Measurements from ENCODE around the gene IGSF5.
"Not testable (repeated sequence)": the region's sequence is repeated elsewhere in the genome, so short reads cannot be mapped to it uniquely, and the experiment has no call there.

Gene IGSF5

DNA sequence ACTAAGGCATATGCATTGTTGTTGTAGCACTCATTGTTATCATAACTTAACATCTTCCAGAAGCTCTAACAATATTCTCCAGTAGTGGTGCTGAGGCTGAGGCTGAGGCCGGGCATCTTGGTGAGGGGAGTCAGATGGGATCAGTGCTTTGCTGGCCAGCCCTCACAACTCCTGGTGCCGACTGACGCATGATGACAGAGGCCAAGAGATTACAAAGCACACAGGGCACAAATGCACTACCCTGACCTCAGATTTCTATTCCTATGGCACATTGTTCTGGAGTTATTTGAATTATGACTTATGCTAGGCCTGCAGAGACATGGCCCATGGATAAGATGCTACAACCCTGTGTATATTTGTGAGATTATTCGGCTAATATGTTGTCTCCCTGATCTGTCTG is 8.3 kb upstream of the IGSF5 start:
- H3K9ac ChIP-seq (ENCODE audit: low read length): no peak overlapping the region
- H3K23ac ChIP-seq (ENCODE audit: low read length): no peak overlapping the region
- peaks cover 16 to 22% of the 10 kb centered on the region in 2 experiments for H3K4me1 ChIP-seq (ENCODE audit: control insufficient read depth in 1 of 2, insufficient read depth in 2 of 2, low read length in 2 of 2)
- no CpG with 5 or more reads among the region's 4 CpGs for WGBS (ENCODE audit: extremely low coverage, insufficient coverage, insufficient read length)
- H2AK5ac ChIP-seq (ENCODE audit: low read length): peak overlapping the region; percentile 71
- H4K8ac ChIP-seq (ENCODE audit: low read depth, low read length): peak overlapping the region; percentile 54
- peak overlapping the region; percentile 76 for H3K4ac ChIP-seq (ENCODE audit: low read depth, low read length)
- H2BK5ac ChIP-seq (ENCODE audit: low read depth, low read length, poor library complexity): peak overlapping the region; percentile 68
- no peak overlapping the region for H2AFZ ChIP-seq (ENCODE audit: insufficient read depth, low read length, poor library complexity)
- no peaks in the 10 kb centered on the region for H3K79me2 ChIP-seq (ENCODE audit: control insufficient read depth, insufficient read depth, low read length, poor library complexity)
- no peak overlapping the region for H4K12ac ChIP-seq (ENCODE audit: low read depth, low read length)
- H3K27ac ChIP-seq (ENCODE audit: low read depth, low read length): peak overlapping the region; percentile 84
- DNase-seq: peak; percentile 41 to 61
- H3K14ac ChIP-seq (ENCODE audit: low read length): peak overlapping the region; percentile 65
- no peak overlapping the region for H3K4me3 ChIP-seq (ENCODE audit: low read depth, low read length)
- H3K9me3 ChIP-seq (ENCODE audit: insufficient read depth, low read depth, low read length): peaks cover 2% of the 10 kb centered on the region
- peak overlapping the region; percentile 92 for H2BK12ac ChIP-seq (ENCODE audit: low read length)
- peaks cover 24% of the 10 kb centered on the region for H3K79me1 ChIP-seq (ENCODE audit: low read length)
- H4K91ac ChIP-seq (ENCODE audit: low read depth, low read length): peak overlapping the region; percentile 75
- no peak overlapping the region for H3K4me2 ChIP-seq (ENCODE audit: low read length)
- H3K18ac ChIP-seq (ENCODE audit: low read length): peak overlapping the region; percentile 76
- H3K36me3 ChIP-seq (ENCODE audit: control insufficient read depth in 1 of 2, insufficient read depth in 2 of 2, low read length in 2 of 2): no peaks in the 10 kb centered on the region
- H3K27me3 ChIP-seq (ENCODE audit: insufficient read depth, low read length): no peaks in the 10 kb centered on the region
- H2BK120ac ChIP-seq (ENCODE audit: insufficient read depth, low read length, poor library complexity): peak overlapping the region; percentile 92

- Histone ChIP-seq H3K27me3 (ENCODE audit: insufficient read depth, low read length) (no peaks in the 10 kb centered on the region), H3K14ac (ENCODE audit: low read length) (peak overlapping the region; percentile 75), H3K36me3 (ENCODE audit: control insufficient read depth in 1 of 2, insufficient read depth in 2 of 2, low read length in 2 of 2) (no peaks in the 10 kb centered on the region), H3K4me1 (ENCODE audit: control insufficient read depth in 1 of 2, insufficient read depth in 2 of 2, low read length in 2 of 2) (peaks cover 24 to 30% of the 10 kb centered on the region in 2 experiments), H2AFZ (ENCODE audit: insufficient read depth, low read length, poor library complexity) (peak overlapping the region; percentile 9), H2BK5ac (ENCODE audit: low read depth, low read length, poor library complexity) (peak overlapping the region; percentile 85), H3K23ac (ENCODE audit: low read length) (no peak overlapping the region), H2BK120ac (ENCODE audit: insufficient read depth, low read length, poor library complexity) (peak overlapping the region; percentile 94), H4K91ac (ENCODE audit: low read depth, low read length) (peak overlapping the region; percentile 81), H2BK12ac (ENCODE audit: low read length) (peak overlapping the region; percentile 69), H3K27ac (ENCODE audit: low read depth, low read length) (peak overlapping the region; percentile 84), H3K4me3 (ENCODE audit: low read depth, low read length) (no peak overlapping the region), H3K79me2 (ENCODE audit: control insufficient read depth, insufficient read depth, low read length, poor library complexity) (no peaks in the 10 kb centered on the region), H4K12ac (ENCODE audit: low read depth, low read length) (no peak overlapping the region), H3K9ac (ENCODE audit: low read length) (no peak overlapping the region), H3K9me3 (ENCODE audit: insufficient read depth, low read depth, low read length) (peaks cover 2% of the 10 kb centered on the region), H4K8ac (ENCODE audit: low read depth, low read length) (peak overlapping the region; percentile 48), H3K18ac (ENCODE audit: low read length) (peak overlapping the region; percentile 54), H2AK5ac (ENCODE audit: low read length) (no peak overlapping the region), H3K4me2 (ENCODE audit: low read length) (peak overlapping the region; percentile 35), H3K4ac (ENCODE audit: low read depth, low read length) (peak overlapping the region; percentile 20), H3K79me1 (ENCODE audit: low read length) (peaks cover 30% of the 10 kb centered on the region)
- peak; percentile 97 to 99 for DNase-seq
- WGBS (ENCODE audit: extremely low coverage, insufficient coverage, insufficient read length): no CpG with 5 or more reads among the region's 15 CpGs
Observed at GRCh38 chr21:39737376-39738000, 7.5 kb upstream of the IGSF5 start.

DNA sequence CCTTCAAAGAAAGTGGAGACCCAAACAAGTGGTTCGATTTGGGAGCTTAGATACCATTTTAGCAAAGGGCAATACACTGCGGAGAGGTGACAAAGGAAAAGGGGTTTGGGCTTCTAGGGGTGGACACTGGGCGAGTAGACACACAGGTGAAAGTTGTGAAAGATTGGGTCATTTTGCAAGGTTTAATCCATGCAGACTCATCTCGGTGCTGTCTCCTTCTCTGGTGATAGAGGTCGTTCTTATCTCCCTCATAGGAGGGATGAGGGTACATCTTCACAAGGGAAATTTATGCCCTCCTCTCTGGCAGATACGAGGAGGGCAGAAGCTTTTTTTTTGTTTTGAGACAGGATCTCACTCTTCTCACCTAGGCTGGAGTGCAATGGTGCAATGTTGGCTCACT is 6.4 kb upstream of the IGSF5 start:
- H3K36me3 ChIP-seq (ENCODE audit: control insufficient read depth in 1 of 2, insufficient read depth in 2 of 2, low read length in 2 of 2): no peaks in the 10 kb centered on the region
- H3K27ac ChIP-seq (ENCODE audit: low read depth, low read length): peak overlapping the region; percentile 84
- peak; percentile 54 to 76 for DNase-seq
- no peaks in the 10 kb centered on the region for H3K27me3 ChIP-seq (ENCODE audit: insufficient read depth, low read length)
- peaks cover 2% of the 10 kb centered on the region for H3K9me3 ChIP-seq (ENCODE audit: insufficient read depth, low read depth, low read length)
- H3K23ac ChIP-seq (ENCODE audit: low read length): peak overlapping the region; percentile 58
- H3K9ac ChIP-seq (ENCODE audit: low read length): no peak overlapping the region
- peak overlapping the region; percentile 90 for H4K91ac ChIP-seq (ENCODE audit: low read depth, low read length)
- peaks cover 26 to 33% of the 10 kb centered on the region in 2 experiments for H3K4me1 ChIP-seq (ENCODE audit: control insufficient read depth in 1 of 2, insufficient read depth in 2 of 2, low read length in 2 of 2)
- H3K18ac ChIP-seq (ENCODE audit: low read length): peak overlapping the region; percentile 65
- no peak overlapping the region for H2AFZ ChIP-seq (ENCODE audit: insufficient read depth, low read length, poor library complexity)
- peaks cover 30% of the 10 kb centered on the region for H3K79me1 ChIP-seq (ENCODE audit: low read length)
- peak overlapping the region; percentile 82 for H4K8ac ChIP-seq (ENCODE audit: low read depth, low read length)
- no CpG with 5 or more reads among the region's 6 CpGs for WGBS (ENCODE audit: extremely low coverage, insufficient coverage, insufficient read length)
- H2BK120ac ChIP-seq (ENCODE audit: insufficient read depth, low read length, poor library complexity): peak overlapping the region; percentile 99
- peak overlapping the region; percentile 60 for H4K12ac ChIP-seq (ENCODE audit: low read depth, low read length)
- peak overlapping the region; percentile 96 for H2BK5ac ChIP-seq (ENCODE audit: low read depth, low read length, poor library complexity)
- peak overlapping the region; percentile 66 for H2AK5ac ChIP-seq (ENCODE audit: low read length)
- H3K4ac ChIP-seq (ENCODE audit: low read depth, low read length): peak overlapping the region; percentile 85
- no peaks in the 10 kb centered on the region for H3K79me2 ChIP-seq (ENCODE audit: control insufficient read depth, insufficient read depth, low read length, poor library complexity)
- peak overlapping the region; percentile 91 for H3K14ac ChIP-seq (ENCODE audit: low read length)
- H3K4me3 ChIP-seq (ENCODE audit: low read depth, low read length): no peak overlapping the region
- no peak overlapping the region for H3K4me2 ChIP-seq (ENCODE audit: low read length)
- H2BK12ac ChIP-seq (ENCODE audit: low read length): peak overlapping the region; percentile 96

- H3K4ac ChIP-seq (ENCODE audit: low read depth, low read length); H2AFZ ChIP-seq (ENCODE audit: insufficient read depth, low read length, poor library complexity): not testable (repeated sequence)
Observed at GRCh38 chr21:39739531-39739930, 5.5 kb upstream of the IGSF5 start.

More at GRCh38 chr21:39739531-39739930, 5.5 kb upstream of the IGSF5 start:
- H3K27me3 ChIP-seq (ENCODE audit: insufficient read depth, low read length); H3K36me3 ChIP-seq (ENCODE audit: control insufficient read depth in 1 of 2, insufficient read depth in 2 of 2, low read length in 2 of 2); H3K9me3 ChIP-seq (ENCODE audit: insufficient read depth, low read depth, low read length); H3K4me3 ChIP-seq (ENCODE audit: low read depth, low read length); H3K23ac ChIP-seq (ENCODE audit: low read length); H4K8ac ChIP-seq (ENCODE audit: low read depth, low read length); H2BK5ac ChIP-seq (ENCODE audit: low read depth, low read length, poor library complexity); H3K79me2 ChIP-seq (ENCODE audit: control insufficient read depth, insufficient read depth, low read length, poor library complexity); H3K18ac ChIP-seq (ENCODE audit: low read length); H3K4me2 ChIP-seq (ENCODE audit: low read length); H3K27ac ChIP-seq (ENCODE audit: low read depth, low read length); H3K9ac ChIP-seq (ENCODE audit: low read length); H2AK5ac ChIP-seq (ENCODE audit: low read length); H4K12ac ChIP-seq (ENCODE audit: low read depth, low read length): not testable (repeated sequence)
- Histone ChIP-seq H4K91ac (ENCODE audit: low read depth, low read length) (peak overlapping the region; percentile 57), H3K4me1 (ENCODE audit: control insufficient read depth in 1 of 2, insufficient read depth in 2 of 2, low read length in 2 of 2) (peaks cover 26 to 33% of the 10 kb centered on the region in 2 experiments), H3K79me1 (ENCODE audit: low read length) (peaks cover 30% of the 10 kb centered on the region), H2BK12ac (ENCODE audit: low read length) (peak overlapping the region; percentile 68), H3K14ac (ENCODE audit: low read length) (peak overlapping the region; percentile 53), H2BK120ac (ENCODE audit: insufficient read depth, low read length, poor library complexity) (peak overlapping the region; percentile 79)
- peak in 1 of 2 donors; percentile 11 for DNase-seq
- WGBS (ENCODE audit: extremely low coverage, insufficient coverage, insufficient read length): no CpG with 5 or more reads among the region's 5 CpGs

Measured in trophoblast cell (in vitro differentiated cells and primary cell).